B cell (primary cell): ENCODE results near the gene WNT16. TPM values are rescaled to one million over a fixed set of nuclear protein-coding genes. Genes with fewer than 3 reads are reported as not detected.

Source experiments
- ATAC-seq: fragments of 200-7000 bp; cut with Tn5 transposase; one replicate; pipeline ENCODE4 v1.10.0; 2021; ENCODE audit warnings: low read depth, mild to moderate bottlenecking, moderate number of reproducible peaks, moderate library complexity
- CTCF ChIA-PET: fragments of 350-600 bp; sonication (Branson Sonifier 250); formaldehyde crosslinking; loops from one replicate; lab custom pipeline; 2021; ENCODE audit warnings: antibody characterized with exemption, inconsistent platforms; lab: Charles Lee
- POLR2A ChIA-PET: fragments of 350-600 bp; sonication (Branson Sonifier 250); formaldehyde crosslinking; loops from one replicate; lab custom pipeline; 2021; ENCODE audit warnings: antibody characterized with exemption; lab: Charles Lee
- DNase-seq: peaks from one replicate; pipeline ENCODE4 v3.0.0; 2013
- H2AFZ ChIP-seq: 2 replicates; pipeline ENCODE4 v1.6.1; 2012; ENCODE audit warnings: mild to moderate bottlenecking, low read depth, low read length; ENCODE audit not compliant: insufficient read depth, poor library complexity, severe bottlenecking
- H3K27ac ChIP-seq, 2 donors: 1 replicate in 1 of 2; 2 replicates in 1 of 2; pipeline ENCODE4 v1.5.1; 2012 to 2013; ENCODE audit warnings: low read length in 2 of 2, mild to moderate bottlenecking in 2 of 2, moderate library complexity in 1 of 2
- H3K27me3 ChIP-seq, 4 experiments: fragments of 200-600 bp in 1 of 4; sonication (generic) in 1 of 4; replicated peaks in 1 of 4; 1 replicate in 2 of 4; 2 replicates in 2 of 4; pipeline versions ENCODE4 v1.6.1 to v1.7.0; 2013 to 2016; ENCODE audit warnings: low read length in 3 of 4, mild to moderate bottlenecking in 2 of 4, mixed read lengths in 1 of 4, moderate library complexity in 1 of 4; ENCODE audit not compliant: insufficient read depth in 4 of 4, control insufficient read depth in 3 of 4; ENCODE audit errors: control extremely low read depth in 1 of 4
- H3K36me3 ChIP-seq, 2 experiments: replicated peaks in 1 of 2; 1 replicate in 1 of 2; 2 replicates in 1 of 2; pipeline versions ENCODE4 v1.6.1 to v1.7.1; 2013; ENCODE audit warnings: low read length in 1 of 2; ENCODE audit not compliant: insufficient read depth in 2 of 2, control insufficient read depth in 1 of 2; ENCODE audit errors: control extremely low read depth in 1 of 2, extremely low read depth in 1 of 2
- H3K4me1 ChIP-seq, 2 donors: fragments of 200-600 bp in 1 of 2; sonication (generic) in 1 of 2; 1 replicate in 1 of 2; 2 replicates in 1 of 2; pipeline versions ENCODE4 v1.5.1 to v1.6.1; 2013 to 2017; ENCODE audit warnings: low read length in 2 of 2; ENCODE audit not compliant: control insufficient read depth in 2 of 2, insufficient read depth in 2 of 2
- H3K4me2 ChIP-seq: replicated peaks from 2 replicates; pipeline ENCODE3; 2012; ENCODE audit warnings: mild to moderate bottlenecking, low read depth, low read length; ENCODE audit not compliant: poor library complexity, severe bottlenecking
- H3K4me3 ChIP-seq, 5 experiments: fragments of 200-600 bp in 1 of 5; sonication (generic) in 1 of 5; 1 replicate in 3 of 5; 2 replicates in 2 of 5; pipeline versions ENCODE4 v1.5.1 to v1.7.0; 2011 to 2016; ENCODE audit warnings: low read length in 4 of 5, mild to moderate bottlenecking in 4 of 5, low read depth in 2 of 5, control low read depth in 1 of 5, moderate library complexity in 1 of 5; ENCODE audit not compliant: insufficient read depth in 1 of 5; ENCODE audit errors: control extremely low read depth in 1 of 5, extremely low read depth in 1 of 5
- H3K79me2 ChIP-seq: fragments of 200-600 bp; sonication (generic); one replicate; pipeline ENCODE4 v1.6.0; 2016; ENCODE audit warnings: low read length; ENCODE audit not compliant: control insufficient read depth, insufficient read depth
- H3K9ac ChIP-seq: fragments of 200-600 bp; sonication (generic); 2 replicates; pipeline ENCODE4 v1.6.1; 2017; ENCODE audit warnings: mild to moderate bottlenecking, low read length, moderate library complexity
- H3K9me3 ChIP-seq, 3 donors: one replicate each; pipeline versions ENCODE4 v1.6.1 to v1.7.1; 2013; ENCODE audit warnings: low read length in 2 of 3; ENCODE audit not compliant: control insufficient read depth in 2 of 3, insufficient read depth in 1 of 3; ENCODE audit errors: control extremely low read depth in 1 of 3
- H4K20me1 ChIP-seq: 2 replicates; pipeline ENCODE4 v1.6.0; 2012; ENCODE audit warnings: mild to moderate bottlenecking, low read length; ENCODE audit not compliant: insufficient read depth, control insufficient read depth, poor library complexity, severe bottlenecking
- H3K27ac Mint-ChIP-seq: one replicate; pipeline ENCODE4 v1.8.0; 2021; ENCODE audit warnings: mixed read lengths
- H3K27me3 Mint-ChIP-seq: one replicate; pipeline ENCODE4 v1.8.0; 2021; ENCODE audit warnings: mixed read lengths
- H3K4me1 Mint-ChIP-seq: one replicate; pipeline ENCODE4 v1.8.0; 2021; ENCODE audit warnings: mixed read lengths
- H3K4me3 Mint-ChIP-seq: one replicate; pipeline ENCODE4 v1.8.0; 2021; ENCODE audit warnings: mixed read lengths
- H3K9me3 Mint-ChIP-seq: one replicate; pipeline ENCODE4 v1.8.0; 2022; ENCODE audit warnings: mixed read lengths; ENCODE audit not compliant: insufficient read depth
- CTCF ChIP-seq: fragments of 200-600 bp; IDR thresholded peaks from one replicate; pipeline ENCODE4 v1.8.0; 2022; ENCODE audit warnings: antibody characterized with exemption, mild to moderate bottlenecking
- EZH2 ChIP-seq: IDR thresholded peaks from 2 replicates; pipeline ENCODE4 v1.6.1; 2012; ENCODE audit warnings: borderline replicate concordance, low read depth, mild to moderate bottlenecking, moderate library complexity, low read length; ENCODE audit not compliant: insufficient read depth, poor library complexity, severe bottlenecking
- WGBS: methylation state at CpG from one replicate; pipeline ENCODE4 v1.1.5; 2013; ENCODE audit warnings: missing lambda C conversion rate; ENCODE audit not compliant: insufficient coverage; 5-methylcytosine and 5-hydroxymethylcytosine counted together
- intact Hi-C: fragments of 100-400 bp; cut with micrococcal nuclease; formaldehyde crosslinking; loops from one replicate; pipeline ENCODE4 v1.10.0; 2022
- polyA plus RNA-seq: library from polyadenylated mRNA; depleted of rRNA; stranded (reverse); fragments of >200 nt; gene quantifications from 2 replicates; pipeline ENCODE4 v1.2.3, GENCODE V29; 2012
- total RNA-seq, 2 donors: library from RNA; stranded (reverse); fragments of 120-200 nt in 1 of 2; gene quantifications; 1 replicate in 1 of 2; 2 replicates in 1 of 2; pipeline versions ENCODE4 v1.2.3 to v1.2.4, GENCODE V29; 2013 to 2022

Gene WNT16
- total and polyA plus RNA-seq, 2 donors (not counting 1 experiment from before 2014, with no cell fraction given), result 4.2 to 6.9 TPM

- H3K9me3 Mint-ChIP-seq, result no peaks in the 10 kb centered on the region
- DNase-seq (no peak), ATAC-seq (no peak)
- Histone ChIP-seq H3K27ac (no peak overlapping the region), H3K79me2 (no peaks in the 10 kb centered on the region), H3K4me1 (peaks cover 0 to 3% of the 10 kb centered on the region in 2 donors), H3K36me3 (peaks cover 3 to 5% of the 10 kb centered on the region in 2 experiments), H3K4me2 (no peak overlapping the region), H2AFZ (no peak overlapping the region), H3K4me3 (no peak overlapping the region), H3K9me3 (no peaks in the 10 kb centered on the region), H4K20me1 (no peaks in the 10 kb centered on the region), H3K9ac (no peak overlapping the region), H3K27me3 (peaks cover 0 to under 1% (median 0%) of the 10 kb centered on the region in 4 experiments)
- H3K4me1 Mint-ChIP-seq, result peaks cover 20% of the 10 kb centered on the region
- H3K4me3 Mint-ChIP-seq, result no peak overlapping the region
- ChIA-PET CTCF (interaction anchor here (0.7 to 2.7 kb wide), 17 partner anchors 10 to 350 kb away, joined by 3 to 24 read pairs (median 8); partner anchors contain the start of gene FAM3C), POLR2A (no interaction called here)
- intact Hi-C loops, result loop anchor here (2.0 to 10.0 kb wide), 2 partner anchors 348 to 542 kb away; partner anchors contain the start of gene CPED1
- 100% methylated on average over 2 of the region's 3 CpGs for WGBS
- TF ChIP-seq CTCF (no peak), EZH2 (no peak)
- peak overlapping the region; percentile 4 for H3K27ac Mint-ChIP-seq
- peaks cover 2% of the 10 kb centered on the region for H3K27me3 Mint-ChIP-seq
These were observed 7.8 kb downstream of the WNT16 start for GRCh38 chr7:121336579-121336978.

- ChIA-PET POLR2A (no interaction called here), CTCF (interaction anchor here (0.7 to 2.7 kb wide), 15 partner anchors 13 to 351 kb away, joined by 3 to 24 read pairs (median 8); no protein-coding TSS in a partner anchor)
- no peak overlapping the region for H3K9ac ChIP-seq
- no peak overlapping the region for H3K4me3 Mint-ChIP-seq
- peak; percentile 65 for ATAC-seq
- H3K36me3 ChIP-seq, result peaks cover 3 to 13% of the 10 kb centered on the region in 2 experiments
- no peaks in the 10 kb centered on the region for H3K27me3 Mint-ChIP-seq
- H3K9me3 ChIP-seq, result no peaks in the 10 kb centered on the region
- H3K4me1 ChIP-seq, result no peaks in the 10 kb centered on the region
- peaks cover 18% of the 10 kb centered on the region for H3K4me1 Mint-ChIP-seq
- H3K4me3 ChIP-seq, result no peak overlapping the region
- no peaks in the 10 kb centered on the region for H3K9me3 Mint-ChIP-seq
- no peaks in the 10 kb centered on the region for H3K79me2 ChIP-seq
- peak; percentile 50 for DNase-seq
- intact Hi-C loops, result loop anchor here (1.0 to 10.0 kb wide), 4 partner anchors 174 to 543 kb away; partner anchors contain the start of gene CPED1
- peak overlapping the region in 1 of 2 donors; percentile 24 for H3K27ac ChIP-seq
- peak overlapping the region; percentile 11 for H3K4me2 ChIP-seq
- TF ChIP-seq CTCF (peak; percentile 35), EZH2 (no peak)
- no peaks in the 10 kb centered on the region for H4K20me1 ChIP-seq
- WGBS, result no CpG with 5 or more reads among the region's 3 CpGs
- no peak overlapping the region for H2AFZ ChIP-seq
- H3K27ac Mint-ChIP-seq, result peak overlapping the region; percentile 46
- no peaks in the 10 kb centered on the region for H3K27me3 ChIP-seq
These were observed 8.6 kb downstream of the WNT16 start for GRCh38 chr7:121337398-121337797.
